DND-41 (cell line): Measurements from ENCODE around the gene SERPING1.

Experiments
- ATAC-seq: fragments of 200-7000 bp; cut with Tn5 transposase; 3 replicates; pipeline ENCODE4 v1.9.1; 2021; ENCODE audit warnings: low read depth; ENCODE audit not compliant: insufficient read depth
- DNase-seq: peaks from one replicate; pipeline ENCODE4 v3.0.0-alpha.2; 2020
- H2AFZ ChIP-seq: 2 replicates; pipeline ENCODE4 v1.6.0; 2012; ENCODE audit warnings: low read depth, low read length
- H3K27ac ChIP-seq: 2 replicates; pipeline ENCODE4 v1.5.1; 2012; ENCODE audit warnings: low read length, inconsistent platforms
- H3K27me3 ChIP-seq: fragments of 200-600 bp; sonication (generic); 2 replicates; pipeline ENCODE4 v1.6.0; 2012; ENCODE audit warnings: low read length, mild to moderate bottlenecking, inconsistent platforms; ENCODE audit not compliant: insufficient read depth, poor library complexity
- H3K36me3 ChIP-seq: 2 replicates; pipeline ENCODE4 v1.5.1; 2012; ENCODE audit warnings: low read length, inconsistent platforms; ENCODE audit not compliant: insufficient read depth
- H3K4me1 ChIP-seq: 2 replicates; pipeline ENCODE4 v1.5.1; 2012; ENCODE audit warnings: mild to moderate bottlenecking, low read length; ENCODE audit not compliant: insufficient read depth
- H3K4me2 ChIP-seq: 2 replicates; pipeline ENCODE4 v1.6.0; 2012; ENCODE audit warnings: mild to moderate bottlenecking, moderate library complexity, low read length, inconsistent platforms; ENCODE audit not compliant: insufficient read depth
- H3K4me3 ChIP-seq, 2 experiments: fragments of 200-600 bp in 1 of 2; shearing (Covaris generic) in 1 of 2; 2 replicates each; pipeline ENCODE4 v1.5.1; 2012 to 2016; ENCODE audit warnings: inconsistent platforms in 2 of 2, low read length in 2 of 2, mild to moderate bottlenecking in 2 of 2, low read depth in 1 of 2, moderate library complexity in 1 of 2
- H3K79me2 ChIP-seq: 2 replicates; pipeline ENCODE4 v1.6.0; 2012; ENCODE audit warnings: low read length, inconsistent platforms; ENCODE audit not compliant: insufficient read depth
- H3K9ac ChIP-seq: 2 replicates; pipeline ENCODE4 v1.6.0; 2012; ENCODE audit warnings: low read depth, mild to moderate bottlenecking, inconsistent platforms, low read length, moderate library complexity
- H3K9me3 ChIP-seq: 2 replicates; pipeline ENCODE4 v1.5.1; 2012; ENCODE audit warnings: low read length, moderate library complexity, mild to moderate bottlenecking, inconsistent platforms; ENCODE audit not compliant: insufficient read depth, severe bottlenecking
- H4K20me1 ChIP-seq: 2 replicates; pipeline ENCODE4 v1.6.0; 2012; ENCODE audit warnings: low read length; ENCODE audit not compliant: insufficient read depth
- CTCF ChIP-seq: IDR thresholded peaks from 2 replicates; pipeline ENCODE4 v1.5.1; 2012; ENCODE audit warnings: borderline replicate concordance, low read length, moderate library complexity, mild to moderate bottlenecking; ENCODE audit not compliant: poor library complexity, severe bottlenecking; ENCODE audit errors: extremely low read depth
- EZH2 ChIP-seq: IDR thresholded peaks from 3 replicates; pipeline ENCODE4 v1.6.1; 2012; ENCODE audit warnings: borderline replicate concordance, low read depth, mild to moderate bottlenecking, moderate library complexity, low read length, inconsistent platforms; ENCODE audit not compliant: severe bottlenecking

The SERPING1 gene

GRCh38 chr11:57571606-57572005 lies 25.9 kb upstream of the SERPING1 start:
- no peaks in the 10 kb centered on the region for H3K9me3 ChIP-seq
- no peaks in the 10 kb centered on the region; the same call in 1 of the 2 replicates for H3K36me3 ChIP-seq
- no peaks in the 10 kb centered on the region for H3K27me3 ChIP-seq
- ATAC-seq (peak; percentile 42), DNase-seq (peak; percentile 75)
- no peaks in the 10 kb centered on the region for H4K20me1 ChIP-seq
- peaks cover 35% of the 10 kb centered on the region for H3K4me1 ChIP-seq
- H3K79me2 ChIP-seq: peaks cover 15% of the 10 kb centered on the region
- no peak overlapping the region for H3K9ac ChIP-seq
- H3K4me3 ChIP-seq: no peak overlapping the region
- H2AFZ ChIP-seq: peak overlapping the region; percentile 58; the same call in 1 of the 2 replicates
- peak overlapping the region; percentile 51 for H3K27ac ChIP-seq
- TF ChIP-seq EZH2 (no peak), CTCF (no peak)
- no peak overlapping the region for H3K4me2 ChIP-seq

- H3K4me2 ChIP-seq: no peak overlapping the region
These were observed 23.4 kb upstream of the SERPING1 start for GRCh38 chr11:57574061-57574460.

GRCh38 chr11:57584341-57584740 lies 13.1 kb upstream of the SERPING1 start:
- DNase-seq (no peak), ATAC-seq (no peak)
- H3K4me3 ChIP-seq: no peak overlapping the region
- no peak overlapping the region for H2AFZ ChIP-seq
- H3K27ac ChIP-seq: no peak overlapping the region
- H3K4me1 ChIP-seq: peaks cover 20% of the 10 kb centered on the region
- TF ChIP-seq CTCF (no peak), EZH2 (no peak)
- H3K9me3 ChIP-seq: peaks cover 7% of the 10 kb centered on the region
- no peaks in the 10 kb centered on the region for H3K79me2 ChIP-seq
- no peak overlapping the region for H3K4me2 ChIP-seq
- no peaks in the 10 kb centered on the region for H3K36me3 ChIP-seq
- no peaks in the 10 kb centered on the region for H3K27me3 ChIP-seq
- H3K9ac ChIP-seq: no peak overlapping the region
- H4K20me1 ChIP-seq: no peaks in the 10 kb centered on the region

More at GRCh38 chr11:57574061-57574460, 23.4 kb upstream of the SERPING1 start:
- H4K20me1 ChIP-seq: no peaks in the 10 kb centered on the region
- no peak overlapping the region for H3K4me3 ChIP-seq
- H3K4me1 ChIP-seq: peaks cover 24% of the 10 kb centered on the region
- H3K9me3 ChIP-seq: no peaks in the 10 kb centered on the region
- H2AFZ ChIP-seq: no peak overlapping the region
- H3K9ac ChIP-seq: no peak overlapping the region
- TF ChIP-seq EZH2: no peak
- no peak for TF ChIP-seq CTCF
- ATAC-seq: no peak
- H3K79me2 ChIP-seq: no peaks in the 10 kb centered on the region
- H3K27me3 ChIP-seq: no peaks in the 10 kb centered on the region
- H3K27ac ChIP-seq: no peak overlapping the region
- H3K36me3 ChIP-seq: no peaks in the 10 kb centered on the region
- DNase-seq: no peak

GRCh38 chr11:57585301-57585700 lies 12.2 kb upstream of the SERPING1 start:
- Histone ChIP-seq H3K9ac (no peak overlapping the region), H2AFZ (peak overlapping the region; percentile 22; the same call in 1 of the 2 replicates), H3K4me1 (peaks cover 20% of the 10 kb centered on the region), H3K36me3 (no peaks in the 10 kb centered on the region), H3K27me3 (no peaks in the 10 kb centered on the region), H3K79me2 (no peaks in the 10 kb centered on the region), H3K27ac (peak overlapping the region; percentile 17), H3K4me2 (no peak overlapping the region), H3K4me3 (no peak overlapping the region), H4K20me1 (no peaks in the 10 kb centered on the region), H3K9me3 (peaks cover 7% of the 10 kb centered on the region)
- DNase-seq (peak; percentile 40), ATAC-seq (peak; percentile 71)
- no peak for TF ChIP-seq CTCF
- no peak for TF ChIP-seq EZH2
